ENCODE results near the gene PPM1J.

PPM1J gene

DNA sequence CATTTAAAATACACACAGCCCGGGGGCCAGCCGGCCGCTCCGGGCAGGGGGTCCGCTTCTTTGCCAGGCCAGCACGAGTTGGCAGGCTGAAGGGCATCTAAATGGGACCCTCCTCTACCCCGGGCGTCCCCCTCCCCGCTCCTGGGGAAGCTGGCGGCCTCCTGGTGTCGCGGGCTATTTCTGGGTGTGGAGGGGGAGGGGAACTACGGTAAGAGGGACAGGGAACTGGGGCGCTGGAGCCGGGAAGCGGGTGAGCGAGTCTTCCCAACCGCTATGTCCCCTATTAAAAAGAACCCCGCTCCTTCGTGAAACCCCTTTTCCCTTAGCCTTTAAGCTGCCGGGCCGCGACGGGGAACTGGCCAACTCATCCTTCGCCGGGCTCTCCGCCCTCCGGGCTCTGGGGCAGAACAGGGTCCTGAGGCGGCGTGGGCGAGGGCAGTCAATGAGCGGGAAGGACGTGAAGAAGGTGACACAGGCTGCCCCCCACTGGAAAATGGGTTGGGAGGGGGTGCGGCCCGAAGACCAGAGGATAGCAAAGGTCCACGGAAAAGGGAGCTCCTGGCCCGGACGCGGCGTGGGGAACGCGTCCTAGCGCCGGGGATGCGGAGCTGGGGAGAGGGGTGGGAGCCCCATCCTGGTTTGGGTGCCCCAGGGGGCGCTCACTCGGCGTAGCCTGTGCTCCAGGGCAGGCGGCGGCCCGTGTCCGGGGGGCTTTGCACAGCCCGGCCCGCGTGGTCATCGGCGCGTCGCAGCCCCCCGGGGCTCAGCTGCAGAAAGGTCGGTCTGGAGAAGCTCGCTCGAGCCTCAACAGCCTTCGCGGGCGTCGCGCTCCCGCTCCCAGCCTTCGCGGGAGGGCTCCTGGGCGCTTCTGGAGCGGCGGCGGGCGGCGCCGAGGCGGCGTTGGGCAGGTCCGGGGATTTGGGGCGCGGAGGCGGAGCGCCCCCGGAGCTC, 544 bp downstream of the PPM1J start:
- ATAC-seq = peak; percentile 1
- Mint-ChIP-seq H3K36me3 (ENCODE audit: low read depth) (no peaks in the 10 kb centered on the region), H3K27ac (no peak overlapping the region), H3K27me3 (peaks cover 25% of the 10 kb centered on the region), H3K4me3 (peak overlapping the region; percentile 71), H3K4me1 (peaks cover 34% of the 10 kb centered on the region), H3K9me3 (no peaks in the 10 kb centered on the region)
- no peak for DNase-seq

DNA sequence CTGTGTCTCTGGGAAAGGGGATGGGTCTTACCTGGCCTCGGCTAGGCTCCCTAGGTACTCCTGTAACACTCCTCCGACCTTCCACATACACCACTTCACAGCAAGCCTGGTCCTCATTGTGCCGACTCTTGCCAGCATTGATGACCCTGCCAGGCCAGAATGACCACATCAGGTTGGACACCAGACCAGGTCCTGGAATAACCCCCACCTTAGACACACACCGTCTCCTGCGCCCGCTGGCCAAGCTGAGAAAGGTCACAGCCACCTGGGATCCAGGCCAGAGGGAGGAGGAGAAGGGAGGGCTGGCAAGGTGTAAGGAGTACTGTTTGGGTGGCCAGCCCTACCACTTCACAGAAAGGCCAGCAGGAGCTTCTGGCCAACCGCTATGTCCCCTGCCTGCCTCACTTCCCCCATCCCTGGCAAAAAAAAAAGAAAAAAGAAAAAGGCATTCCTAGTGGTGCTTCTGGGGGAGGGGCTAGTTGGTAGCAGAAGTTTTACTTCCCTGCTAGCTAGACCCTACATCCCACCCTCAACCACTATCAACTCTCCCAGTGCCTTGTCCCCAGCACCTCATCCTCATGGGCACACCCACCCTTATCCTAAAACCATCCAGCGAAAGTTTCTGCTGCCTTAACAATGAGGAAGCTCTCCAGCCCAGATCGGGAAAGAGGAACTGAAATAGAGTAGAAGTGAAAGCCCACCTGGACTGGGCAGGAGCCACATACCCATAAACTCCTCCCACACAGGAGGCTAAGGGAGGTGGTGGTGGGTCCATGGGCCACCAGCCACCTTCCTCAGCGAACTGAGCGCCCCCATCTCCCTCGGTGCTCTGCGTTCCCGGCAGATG, 1.4 kb downstream of the PPM1J start:
- Mint-ChIP-seq H3K4me3 (peak overlapping the region; percentile 38), H3K27ac (peak overlapping the region; percentile 3), H3K27me3 (peaks cover 19% of the 10 kb centered on the region), H3K36me3 (ENCODE audit: low read depth) (no peaks in the 10 kb centered on the region), H3K9me3 (no peaks in the 10 kb centered on the region), H3K4me1 (peaks cover 36% of the 10 kb centered on the region)
- DNase-seq (no peak), ATAC-seq (no peak)

GRCh38 chr1:112712701-112713128, 2.4 kb downstream of the PPM1J start:
- Mint-ChIP-seq H3K4me3 (no peak overlapping the region), H3K27me3 (peaks cover 20% of the 10 kb centered on the region), H3K4me1 (peaks cover 35% of the 10 kb centered on the region), H3K36me3 (ENCODE audit: low read depth) (no peaks in the 10 kb centered on the region), H3K9me3 (no peaks in the 10 kb centered on the region), H3K27ac (no peak overlapping the region)
- ATAC-seq = no peak
- no peak for DNase-seq

GRCh38 chr1:112712191-112712590, 2.9 kb downstream of the PPM1J start:
- ATAC-seq (no peak), DNase-seq (no peak)
- Mint-ChIP-seq H3K36me3 (ENCODE audit: low read depth) (no peaks in the 10 kb centered on the region), H3K9me3 (no peaks in the 10 kb centered on the region), H3K4me3 (no peak overlapping the region), H3K4me1 (peaks cover 30% of the 10 kb centered on the region), H3K27ac (no peak overlapping the region), H3K27me3 (peaks cover 20% of the 10 kb centered on the region)

DNA sequence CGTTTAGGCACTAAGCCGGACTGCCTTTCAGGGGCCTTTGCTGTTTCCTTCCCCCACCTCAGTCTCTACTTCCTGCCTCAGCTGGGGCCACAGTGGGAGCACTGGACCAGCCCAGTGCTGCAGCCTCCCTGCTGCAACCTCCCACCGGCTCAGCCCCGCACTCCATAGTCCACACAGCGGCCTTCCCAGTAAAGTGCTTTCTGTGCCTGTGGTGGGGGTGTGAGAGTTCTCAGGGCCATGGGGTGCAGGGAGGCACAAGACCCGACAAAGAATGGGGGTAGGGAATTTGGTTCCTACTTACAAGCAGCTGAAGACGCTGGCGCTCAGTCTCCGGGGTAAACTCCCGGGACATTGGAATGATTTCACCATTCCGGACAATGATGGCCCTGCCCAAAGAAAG, 3.5 kb downstream of the PPM1J start:
- Mint-ChIP-seq H3K27me3 (peaks cover 20% of the 10 kb centered on the region), H3K4me3 (no peak overlapping the region), H3K4me1 (peaks cover 29% of the 10 kb centered on the region), H3K9me3 (no peaks in the 10 kb centered on the region), H3K27ac (no peak overlapping the region), H3K36me3 (ENCODE audit: low read depth) (no peaks in the 10 kb centered on the region)
- no peak for DNase-seq
- ATAC-seq = no peak

GRCh38 chr1:112711041-112711440, 4.1 kb downstream of the PPM1J start:
- Mint-ChIP-seq H3K9me3 (no peaks in the 10 kb centered on the region), H3K27me3 (peaks cover 20% of the 10 kb centered on the region), H3K36me3 (ENCODE audit: low read depth) (no peaks in the 10 kb centered on the region), H3K27ac (no peak overlapping the region), H3K4me1 (peaks cover 26% of the 10 kb centered on the region), H3K4me3 (no peak overlapping the region)
- no peak for DNase-seq
- no peak for ATAC-seq

DNA sequence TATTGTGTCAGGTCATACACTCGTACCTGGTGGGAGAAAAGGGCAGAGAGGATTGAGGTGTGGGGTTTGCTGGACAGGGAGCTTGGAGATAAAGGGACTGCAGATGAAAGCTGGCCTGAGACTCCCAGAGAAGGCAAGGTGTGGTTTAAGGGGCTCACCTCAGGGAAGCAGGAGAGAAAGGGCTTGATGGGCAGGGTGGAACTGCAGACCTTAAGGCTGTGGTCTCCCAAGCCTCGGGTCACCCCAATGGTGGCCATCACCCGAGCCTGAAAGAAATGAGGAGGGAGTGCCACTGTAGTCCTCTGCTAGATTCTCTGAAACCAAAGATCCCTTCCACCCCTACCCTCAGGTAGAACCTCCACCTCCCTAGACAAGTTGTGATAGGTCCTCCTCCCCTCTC, 4.5 kb downstream of the PPM1J start:
- DNase-seq (no peak), ATAC-seq (no peak)
- Mint-ChIP-seq H3K27me3 (peaks cover 20% of the 10 kb centered on the region), H3K4me3 (no peak overlapping the region), H3K9me3 (no peaks in the 10 kb centered on the region), H3K36me3 (ENCODE audit: low read depth) (no peaks in the 10 kb centered on the region), H3K27ac (no peak overlapping the region), H3K4me1 (peaks cover 26% of the 10 kb centered on the region)

GRCh38 chr1:112710159-112710558, 5.0 kb downstream of the PPM1J start:
- ATAC-seq (no peak), DNase-seq (no peak)
- Mint-ChIP-seq H3K36me3 (ENCODE audit: low read depth) (no peaks in the 10 kb centered on the region), H3K4me3 (no peak overlapping the region), H3K4me1 (peaks cover 28% of the 10 kb centered on the region), H3K27me3 (peaks cover 20% of the 10 kb centered on the region), H3K27ac (no peak overlapping the region), H3K9me3 (no peaks in the 10 kb centered on the region)

DNA sequence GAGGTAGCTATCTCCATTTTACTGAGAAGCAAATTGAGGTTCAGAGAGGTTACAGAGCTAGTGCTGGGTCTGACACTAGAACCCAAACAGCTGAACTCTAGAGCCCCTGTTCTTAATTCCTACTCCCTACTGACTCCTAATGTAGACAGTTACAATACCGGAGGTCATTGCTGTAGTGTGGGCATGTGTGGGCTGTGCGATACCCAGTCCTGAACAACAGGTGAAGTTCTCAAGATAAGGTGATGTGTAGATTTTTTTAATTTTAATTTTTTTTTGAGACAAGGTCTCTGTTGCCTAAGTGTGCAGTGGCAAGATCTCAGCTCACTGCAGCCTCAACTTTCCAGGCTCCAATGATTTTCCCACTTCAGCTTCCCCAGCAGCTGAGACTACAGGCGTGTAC, 6.6 kb downstream of the PPM1J start:
- Mint-ChIP-seq H3K27me3 (peaks cover 8% of the 10 kb centered on the region), H3K36me3 (ENCODE audit: low read depth) (no peaks in the 10 kb centered on the region), H3K27ac (no peak overlapping the region), H3K4me1 (peaks cover 33% of the 10 kb centered on the region), H3K4me3 (no peak overlapping the region), H3K9me3 (no peaks in the 10 kb centered on the region)
- DNase-seq (no peak), ATAC-seq (no peak)

GRCh38 chr1:112708002-112708448, 7.1 kb downstream of the PPM1J start:
- Mint-ChIP-seq H3K36me3 (ENCODE audit: low read depth) (no peaks in the 10 kb centered on the region), H3K4me3 (no peak overlapping the region), H3K27ac (no peak overlapping the region), H3K9me3 (no peaks in the 10 kb centered on the region), H3K27me3 (peaks cover 3% of the 10 kb centered on the region), H3K4me1 (peaks cover 36% of the 10 kb centered on the region)
- DNase-seq = no peak
- ATAC-seq = no peak

GRCh38 chr1:112707221-112708001, 7.7 kb downstream of the PPM1J start:
- Mint-ChIP-seq H3K27me3 (peaks cover 2% of the 10 kb centered on the region), H3K9me3 (no peaks in the 10 kb centered on the region), H3K27ac (no peak overlapping the region), H3K4me1 (peaks cover 41% of the 10 kb centered on the region), H3K4me3 (peak overlapping the region; percentile 65), H3K36me3 (ENCODE audit: low read depth) (no peaks in the 10 kb centered on the region)
- peak; percentile 54 for ATAC-seq
- peak; percentile 79 for DNase-seq

- no peak for DNase-seq
- ATAC-seq = peak; percentile 29
- Mint-ChIP-seq H3K27me3 (peaks cover 2% of the 10 kb centered on the region), H3K4me3 (peak within 1 kb of the TSS; percentile 74), H3K4me1 (peaks cover 48% of the 10 kb centered on the region), H3K27ac (no peak within 1 kb of the TSS), H3K9me3 (no peaks in the 10 kb centered on the region), H3K36me3 (ENCODE audit: low read depth) (peaks cover 5% of the 10 kb centered on the region)
Measured at GRCh38 chr1:112706505-112707220, 8.5 kb downstream of the PPM1J start, which contains the start of gene RHOC. Gene RHOC, minus strand, starts transcription at chr1:112707127. Its CDS starts 3,328 bp downstream, at chr1:112703799.

- peak; percentile 62 for ATAC-seq
- Mint-ChIP-seq H3K4me1 (peaks cover 64% of the 10 kb centered on the region), H3K27ac (peak overlapping the region; percentile 78), H3K9me3 (no peaks in the 10 kb centered on the region), H3K36me3 (ENCODE audit: low read depth) (peaks cover 9% of the 10 kb centered on the region), H3K4me3 (peak overlapping the region; percentile 74), H3K27me3 (peaks cover 2% of the 10 kb centered on the region)
- DNase-seq = peak; percentile 62
Measured at GRCh38 chr1:112704934-112705627, 10.1 kb downstream of the PPM1J start.
